Esophagus muscularis mucosa (tissue), 4 donors: ENCODE results near the gene PGBD5. TPM values are rescaled to one million over a fixed set of nuclear protein-coding genes. Genes with fewer than 3 reads are reported as not detected.
"Not testable (repeated sequence)": the region's sequence is repeated elsewhere in the genome, so short reads cannot be mapped to it uniquely, and the experiment has no call there.

Source experiments
- DNase-seq: peaks from one replicate; pipeline ENCODE4 v3.0.0-alpha.2; 2017; ENCODE audit errors: extremely low spot score
- H3K27ac ChIP-seq, 4 donors: fragments of 200-600 bp; sonication (generic); replicated peaks in 1 of 4; 1 replicate in 3 of 4; 2 replicates in 1 of 4; pipeline ENCODE4 v1.5.1; 2016 to 2019; ENCODE audit warnings: mild to moderate bottlenecking in 1 of 4
- H3K27me3 ChIP-seq, 4 donors: fragments of 200-600 bp; sonication (generic); one replicate each; pipeline versions ENCODE4 v1.5.1 to v1.6.0; 2016 to 2019
- H3K36me3 ChIP-seq, 4 donors: fragments of 200-600 bp; sonication (generic); one replicate each; pipeline ENCODE4 v1.5.1; 2016 to 2019
- H3K4me1 ChIP-seq, 4 donors: fragments of 200-600 bp; sonication (generic); one replicate each; pipeline ENCODE4 v1.5.1; 2016 to 2019
- H3K4me3 ChIP-seq, 4 donors: fragments of 200-600 bp; sonication (generic); 1 replicate in 2 of 4; 2 replicates in 2 of 4; pipeline ENCODE4 v1.5.1; 2016 to 2019; ENCODE audit warnings: mild to moderate bottlenecking in 4 of 4, moderate library complexity in 1 of 4
- H3K9me3 ChIP-seq, 4 donors: fragments of 200-600 bp; sonication (generic); 1 replicate in 3 of 4; 2 replicates in 1 of 4; pipeline ENCODE4 v1.5.1; 2016 to 2019
- EP300 ChIP-seq: sonication (generic); formaldehyde crosslinking; IDR thresholded peaks from one replicate; pipeline ENCODE4 v1.6.1; 2017; ENCODE audit warnings: antibody characterized with exemption
- POLR2A ChIP-seq: fragments of 450-650 bp; IDR thresholded peaks from one replicate; pipeline ENCODE4 v1.6.1; 2017; ENCODE audit warnings: antibody characterized with exemption, moderate library complexity, mild to moderate bottlenecking, low read depth
- POLR2AphosphoS5 ChIP-seq, 2 donors: sonication (generic); formaldehyde crosslinking; IDR thresholded peaks; one replicate each; pipeline ENCODE4 v1.6.1; 2017; ENCODE audit warnings: antibody characterized with exemption in 2 of 2
- WGBS: methylation state at CpG from one replicate; pipeline ENCODE4 v1.1.5; 2018; 5-methylcytosine and 5-hydroxymethylcytosine counted together
- intact Hi-C: fragments of 100-400 bp; cut with DNase I; formaldehyde crosslinking; loops from one replicate; pipeline ENCODE4 v1.15.1; 2023
- total RNA-seq, 4 donors: library from RNA; depleted of rRNA; stranded (reverse); fragments of >200 nt; gene quantifications; one replicate each; pipeline versions ENCODE4 v1.1.0 to v1.2.1, GENCODE V29; 2016
- TF ChIP-seq, protein P1 (sequence below), 3 experiments: fragments of 200-600 bp in 2 of 3; fragments of 450-650 bp in 1 of 3; sonication (generic) in 2 of 3; IDR thresholded peaks; one replicate each; pipeline ENCODE4 v1.5.1; 2017 to 2019; ENCODE audit warnings: antibody characterized with exemption in 3 of 3, mild to moderate bottlenecking in 2 of 3, moderate library complexity in 1 of 3

Gene PGBD5, protein sequence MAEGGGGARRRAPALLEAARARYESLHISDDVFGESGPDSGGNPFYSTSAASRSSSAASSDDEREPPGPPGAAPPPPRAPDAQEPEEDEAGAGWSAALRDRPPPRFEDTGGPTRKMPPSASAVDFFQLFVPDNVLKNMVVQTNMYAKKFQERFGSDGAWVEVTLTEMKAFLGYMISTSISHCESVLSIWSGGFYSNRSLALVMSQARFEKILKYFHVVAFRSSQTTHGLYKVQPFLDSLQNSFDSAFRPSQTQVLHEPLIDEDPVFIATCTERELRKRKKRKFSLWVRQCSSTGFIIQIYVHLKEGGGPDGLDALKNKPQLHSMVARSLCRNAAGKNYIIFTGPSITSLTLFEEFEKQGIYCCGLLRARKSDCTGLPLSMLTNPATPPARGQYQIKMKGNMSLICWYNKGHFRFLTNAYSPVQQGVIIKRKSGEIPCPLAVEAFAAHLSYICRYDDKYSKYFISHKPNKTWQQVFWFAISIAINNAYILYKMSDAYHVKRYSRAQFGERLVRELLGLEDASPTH
- 1 to 10 TPM in 1 of 4 donors, under 1 TPM in 3; 0.19 to 1.2 (median 0.62) TPM for total RNA-seq

DNA sequence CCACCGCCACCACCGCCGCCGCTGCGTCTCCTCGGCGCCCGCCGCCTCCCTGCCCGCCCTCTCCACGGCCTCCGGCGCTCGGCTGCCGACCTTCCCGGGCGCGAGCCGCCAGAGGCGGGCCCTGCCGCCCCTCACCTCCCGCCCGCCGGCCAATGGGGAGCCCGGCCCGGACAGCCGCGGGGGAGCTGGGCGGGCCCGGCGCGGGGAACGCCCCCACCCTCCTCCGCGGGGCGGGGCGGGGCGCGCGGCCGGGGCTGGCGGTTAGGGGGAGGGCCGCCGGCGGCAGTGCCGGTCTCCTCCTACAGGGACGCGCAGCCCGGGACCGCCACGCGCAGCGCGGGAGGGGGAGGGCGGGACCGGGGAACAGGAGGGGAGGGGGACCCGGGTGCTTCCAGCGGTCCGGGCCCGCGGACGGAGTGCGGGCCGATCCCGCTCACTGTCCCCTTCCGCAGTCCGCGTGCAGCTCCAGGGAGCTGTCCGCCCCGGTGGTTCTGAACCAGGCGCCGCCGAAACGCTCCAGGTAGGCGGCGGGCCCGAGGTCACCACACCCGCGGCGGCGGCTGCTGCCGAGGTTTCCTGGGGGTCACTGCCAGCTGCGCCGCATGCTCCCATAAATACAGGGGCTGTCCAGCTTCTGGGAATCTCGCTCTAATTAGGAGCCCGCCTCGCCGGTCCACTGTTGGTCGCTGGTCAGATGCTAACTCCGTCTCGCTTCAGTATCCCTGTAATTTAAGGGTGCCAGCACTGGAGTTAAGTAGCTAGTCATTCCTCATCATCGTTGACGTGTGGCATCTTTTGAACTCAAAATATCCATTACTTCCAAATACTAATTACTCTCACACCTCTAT lies at the start of gene PGBD5:
TSS of gene PGBD5 (minus strand) at position 87 of the 848 bp plus-strand sequence. CDS start 404 bp downstream, outside the sequence.
- DNase-seq = peak; percentile 86
- H3K27me3 ChIP-seq = peaks cover 0 to 88% (median 29%) of the 10 kb centered on the region in 4 donors
- no peaks in the 10 kb centered on the region for H3K36me3 ChIP-seq
- no peaks in the 10 kb centered on the region for H3K9me3 ChIP-seq
- whole genome bisulfite sequencing = 9% methylated on average over 10 of the region's 93 CpGs
- peak within 1 kb of the TSS; percentile 59 to 79 (median 64) for H3K4me3 ChIP-seq
- TF ChIP-seq EP300 (no peak), POLR2AphosphoS5 (IDR thresholded peaks at IDR 0.05) (peak in 1 of 2 donors; percentile 25), POLR2A (no peak)
- TF ChIP-seq, protein P1, sequence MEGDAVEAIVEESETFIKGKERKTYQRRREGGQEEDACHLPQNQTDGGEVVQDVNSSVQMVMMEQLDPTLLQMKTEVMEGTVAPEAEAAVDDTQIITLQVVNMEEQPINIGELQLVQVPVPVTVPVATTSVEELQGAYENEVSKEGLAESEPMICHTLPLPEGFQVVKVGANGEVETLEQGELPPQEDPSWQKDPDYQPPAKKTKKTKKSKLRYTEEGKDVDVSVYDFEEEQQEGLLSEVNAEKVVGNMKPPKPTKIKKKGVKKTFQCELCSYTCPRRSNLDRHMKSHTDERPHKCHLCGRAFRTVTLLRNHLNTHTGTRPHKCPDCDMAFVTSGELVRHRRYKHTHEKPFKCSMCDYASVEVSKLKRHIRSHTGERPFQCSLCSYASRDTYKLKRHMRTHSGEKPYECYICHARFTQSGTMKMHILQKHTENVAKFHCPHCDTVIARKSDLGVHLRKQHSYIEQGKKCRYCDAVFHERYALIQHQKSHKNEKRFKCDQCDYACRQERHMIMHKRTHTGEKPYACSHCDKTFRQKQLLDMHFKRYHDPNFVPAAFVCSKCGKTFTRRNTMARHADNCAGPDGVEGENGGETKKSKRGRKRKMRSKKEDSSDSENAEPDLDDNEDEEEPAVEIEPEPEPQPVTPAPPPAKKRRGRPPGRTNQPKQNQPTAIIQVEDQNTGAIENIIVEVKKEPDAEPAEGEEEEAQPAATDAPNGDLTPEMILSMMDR (IDR thresholded peaks at IDR 0.05) = no peak
- intact Hi-C loops = no loop called here
- H3K4me1 ChIP-seq = peaks cover 7 to 21% (median 17%) of the 10 kb centered on the region in 4 donors
- H3K27ac ChIP-seq = no peak within 1 kb of the TSS

DNA sequence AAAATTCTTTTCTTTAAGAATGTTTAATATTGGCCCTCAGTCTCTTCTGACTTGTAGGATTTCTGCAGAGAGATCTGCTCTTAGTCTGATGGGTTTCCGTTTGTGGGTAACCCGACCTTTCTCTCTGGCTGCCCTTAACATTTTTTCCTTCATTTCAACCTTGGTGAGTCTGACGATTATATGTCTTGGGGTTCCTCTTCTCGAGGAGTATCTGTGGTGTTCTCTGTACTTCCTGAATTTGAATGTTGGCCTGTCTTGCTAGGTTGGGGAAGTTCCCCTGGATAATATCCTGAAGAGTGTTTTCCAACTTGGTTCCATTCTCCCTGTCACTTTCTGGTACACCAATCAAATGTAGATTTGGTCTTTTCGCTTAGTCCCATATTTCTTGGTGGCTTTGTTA lies 48.8 kb upstream of the PGBD5 start:
- intact Hi-C loops, DNase-seq, H3K9me3 ChIP-seq, H3K4me1 ChIP-seq, H3K27ac ChIP-seq, H3K36me3 ChIP-seq, H3K4me3 ChIP-seq: not testable (repeated sequence)
- WGBS = 79% methylated on average over 5 of the region's 5 CpGs
- peaks cover 0 to 30% (median 1%) of the 10 kb centered on the region in 4 donors for H3K27me3 ChIP-seq

DNA sequence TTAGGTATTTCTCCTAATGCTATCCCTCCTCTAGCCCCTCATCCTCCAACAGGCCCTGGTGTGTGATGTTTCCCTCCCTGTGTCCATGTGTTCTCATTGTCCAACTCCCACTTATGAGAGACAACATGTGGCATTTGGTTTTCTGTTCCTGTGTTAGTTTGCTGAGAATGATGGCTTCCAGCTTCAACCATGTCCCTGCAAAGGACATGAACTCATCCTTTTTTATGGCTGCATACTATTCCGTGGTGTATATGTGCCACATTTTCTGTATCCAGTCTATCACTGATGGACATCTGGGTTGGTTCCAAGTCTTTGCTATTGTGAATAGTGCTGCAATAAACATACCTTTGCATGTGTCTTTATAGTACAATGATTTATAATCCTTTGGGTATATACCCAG lies 44.6 kb upstream of the PGBD5 start:
- intact Hi-C loops = not testable (repeated sequence)
- WGBS = 96% methylated on average over 1 of the region's 1 CpG

DNA sequence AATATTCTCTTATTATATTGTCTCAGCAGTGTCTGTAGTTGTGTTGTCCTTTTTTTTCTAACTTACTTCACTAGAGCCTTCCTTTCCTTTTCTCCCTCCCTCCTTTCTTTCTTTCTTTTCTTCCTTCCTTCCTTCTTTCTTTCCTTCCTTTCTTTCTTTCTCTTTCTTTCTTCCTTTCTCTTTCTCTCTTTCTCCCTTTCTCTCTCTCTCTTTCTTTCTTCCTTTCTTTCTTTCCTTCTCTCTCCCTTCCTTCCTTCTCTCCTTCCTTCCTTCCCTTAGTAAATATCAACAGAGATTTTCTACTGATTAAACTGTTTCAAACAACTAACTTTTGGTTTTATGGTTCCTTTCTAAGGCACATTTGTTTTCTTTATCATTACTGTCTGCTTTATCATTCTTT lies 43.1 kb upstream of the PGBD5 start:
- no peak for TF ChIP-seq POLR2A
- no peak for TF ChIP-seq POLR2AphosphoS5 (IDR thresholded peaks at IDR 0.05)
- TF ChIP-seq EP300 = no peak
- TF ChIP-seq, protein P1 (IDR thresholded peaks at IDR 0.05) = no peak
- H3K4me3 ChIP-seq = no peak overlapping the region

More for the DNA sequence above, 44.6 kb upstream of the PGBD5 start:
- H3K4me3 ChIP-seq, H3K27ac ChIP-seq, H3K27me3 ChIP-seq, DNase-seq, H3K9me3 ChIP-seq, H3K4me1 ChIP-seq, H3K36me3 ChIP-seq: not testable (repeated sequence)

DNA sequence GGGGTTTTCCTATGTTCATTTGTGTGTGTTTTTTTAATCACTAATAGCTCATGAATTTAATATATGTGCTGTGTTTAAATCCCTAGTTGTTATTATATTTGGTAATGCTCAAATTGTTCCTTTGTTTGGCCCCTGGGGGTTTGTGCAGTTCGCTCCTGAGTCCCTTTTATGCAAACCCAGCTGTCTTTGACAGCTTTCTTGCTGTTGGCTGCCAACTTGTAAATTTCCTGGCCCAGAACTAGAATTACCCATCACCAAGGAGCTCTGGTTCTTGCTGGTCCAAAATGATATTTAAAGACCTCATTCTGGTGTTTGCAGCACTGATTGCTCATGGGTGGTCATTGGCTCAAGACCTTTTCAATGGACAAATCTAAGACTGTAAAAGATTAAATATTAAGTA lies 39.6 kb upstream of the PGBD5 start:
- intact Hi-C loops = no loop called here
- H3K9me3 ChIP-seq = no peaks in the 10 kb centered on the region
- no peak overlapping the region for H3K4me3 ChIP-seq
- no peaks in the 10 kb centered on the region for H3K4me1 ChIP-seq
- no peak for TF ChIP-seq EP300
- no peak for TF ChIP-seq POLR2AphosphoS5 (IDR thresholded peaks at IDR 0.05)
- TF ChIP-seq, protein P1 (IDR thresholded peaks at IDR 0.05) = no peak
- TF ChIP-seq POLR2A = no peak
- WGBS = 67% methylated on average over 1 of the region's 1 CpG
- DNase-seq = no peak
- H3K27me3 ChIP-seq = peaks cover 0 to 8% (median 0%) of the 10 kb centered on the region in 4 donors
- H3K36me3 ChIP-seq = no peaks in the 10 kb centered on the region
- no peak overlapping the region for H3K27ac ChIP-seq

More for the DNA sequence above, 43.1 kb upstream of the PGBD5 start:
- Histone ChIP-seq H3K9me3 (no peaks in the 10 kb centered on the region), H3K27me3 (no peaks in the 10 kb centered on the region), H3K36me3 (no peaks in the 10 kb centered on the region), H3K4me1 (no peaks in the 10 kb centered on the region), H3K27ac (no peak overlapping the region)
- intact Hi-C loops = no loop called here
- DNase-seq = no peak
